ENCODE data around the gene FGF11. TPM values are rescaled to one million over a fixed set of nuclear protein-coding genes. Genes with fewer than 3 reads are reported as not detected.

The FGF11 gene
- total RNA-seq, 1 experiment from 2014 or later = 0.67 TPM

DNA sequence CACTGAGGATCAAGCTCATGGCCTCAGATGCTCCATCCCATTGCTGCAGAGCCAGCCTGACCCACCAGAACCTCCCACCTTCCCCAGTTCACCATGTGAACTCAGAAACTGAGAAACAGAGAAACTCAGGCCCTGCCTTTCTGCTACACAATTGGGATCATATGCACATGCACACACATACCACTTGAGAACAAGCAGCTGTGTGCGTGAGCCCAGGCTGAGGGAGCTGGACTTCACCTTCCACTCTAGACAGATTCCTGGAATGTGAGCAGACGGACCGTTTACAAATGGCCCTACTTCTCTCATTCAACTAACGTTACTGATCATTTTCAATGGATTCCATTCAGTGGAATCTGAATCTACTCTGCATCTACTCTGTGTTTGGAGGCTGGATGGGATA, 15.6 kb upstream of the FGF11 start:
- H3K4me1 ChIP-seq (ENCODE audit: low read length) = no peaks in the 10 kb centered on the region
- H3K9ac ChIP-seq (ENCODE audit: low read length) = no peak overlapping the region
- H3K27me3 ChIP-seq (ENCODE audit: low read length) = no peaks in the 10 kb centered on the region
- no peaks in the 10 kb centered on the region for H3K79me2 ChIP-seq (ENCODE audit: low read length)
- H3K4me2 ChIP-seq (ENCODE audit: low read depth, low read length, poor library complexity, severe bottlenecking) = no peak overlapping the region
- H3K9me3 ChIP-seq (ENCODE audit: low read length) = no peaks in the 10 kb centered on the region
- H3K36me3 ChIP-seq (ENCODE audit: insufficient read depth, low read length) = no peaks in the 10 kb centered on the region
- no peak for DNase-seq
- H3K9me2 ChIP-seq (replicated peaks; ENCODE audit: insufficient read depth, low read length) = no peaks in the 10 kb centered on the region
- H3K27ac ChIP-seq (ENCODE audit: low read length) = no peak overlapping the region
- H3K4me3 ChIP-seq (ENCODE audit: low read length) = no peak overlapping the region
- no peak overlapping the region for H2AFZ ChIP-seq (ENCODE audit: low read length)
- H4K20me1 ChIP-seq (ENCODE audit: insufficient read depth, low read depth, low read length) = no peaks in the 10 kb centered on the region

- Histone ChIP-seq H3K9me3 (ENCODE audit: low read length) (no peaks in the 10 kb centered on the region), H3K79me2 (ENCODE audit: low read length) (no peaks in the 10 kb centered on the region), H3K4me3 (ENCODE audit: low read length) (no peak within 1 kb of the TSS), H3K27ac (ENCODE audit: low read length) (no peak within 1 kb of the TSS), H3K36me3 (ENCODE audit: insufficient read depth, low read length) (no peaks in the 10 kb centered on the region), H3K4me1 (ENCODE audit: low read length) (no peaks in the 10 kb centered on the region), H3K9ac (ENCODE audit: low read length) (no peak within 1 kb of the TSS), H3K9me2 (replicated peaks; ENCODE audit: insufficient read depth, low read length) (no peaks in the 10 kb centered on the region), H3K27me3 (ENCODE audit: low read length) (no peaks in the 10 kb centered on the region), H4K20me1 (ENCODE audit: insufficient read depth, low read depth, low read length) (no peaks in the 10 kb centered on the region), H3K4me2 (ENCODE audit: low read depth, low read length, poor library complexity, severe bottlenecking) (no peak within 1 kb of the TSS), H2AFZ (ENCODE audit: low read length) (no peak within 1 kb of the TSS)
- no peak for DNase-seq
These were observed 14.0 kb upstream of the FGF11 start, which contains the start of gene SPEM2 for GRCh38 chr17:7425316-7425715. SPEM2 (plus strand) TSS chr17:7425616; CDS start chr17:7425689, 73 bp downstream.

- Histone ChIP-seq H3K9ac (ENCODE audit: low read length) (no peak overlapping the region), H3K9me2 (replicated peaks; ENCODE audit: insufficient read depth, low read length) (no peaks in the 10 kb centered on the region), H4K20me1 (ENCODE audit: insufficient read depth, low read depth, low read length) (no peaks in the 10 kb centered on the region), H3K4me1 (ENCODE audit: low read length) (no peaks in the 10 kb centered on the region), H3K27ac (ENCODE audit: low read length) (no peak overlapping the region), H3K4me2 (ENCODE audit: low read depth, low read length, poor library complexity, severe bottlenecking) (no peak overlapping the region), H3K36me3 (ENCODE audit: insufficient read depth, low read length) (no peaks in the 10 kb centered on the region), H3K79me2 (ENCODE audit: low read length) (no peaks in the 10 kb centered on the region), H2AFZ (ENCODE audit: low read length) (no peak overlapping the region), H3K27me3 (ENCODE audit: low read length) (no peaks in the 10 kb centered on the region), H3K9me3 (ENCODE audit: low read length) (no peaks in the 10 kb centered on the region), H3K4me3 (ENCODE audit: low read length) (no peak overlapping the region)
- no peak for DNase-seq
These were observed 13.6 kb upstream of the FGF11 start for GRCh38 chr17:7425756-7426155.

- no peaks in the 10 kb centered on the region for H3K36me3 ChIP-seq (ENCODE audit: insufficient read depth, low read length)
- no peak overlapping the region for H3K27ac ChIP-seq (ENCODE audit: low read length)
- H3K4me2 ChIP-seq (ENCODE audit: low read depth, low read length, poor library complexity, severe bottlenecking) = no peak overlapping the region
- H3K4me3 ChIP-seq (ENCODE audit: low read length) = no peak overlapping the region
- H3K27me3 ChIP-seq (ENCODE audit: low read length) = no peaks in the 10 kb centered on the region
- H4K20me1 ChIP-seq (ENCODE audit: insufficient read depth, low read depth, low read length) = no peaks in the 10 kb centered on the region
- no peaks in the 10 kb centered on the region for H3K9me2 ChIP-seq (replicated peaks; ENCODE audit: insufficient read depth, low read length)
- H3K79me2 ChIP-seq (ENCODE audit: low read length) = no peaks in the 10 kb centered on the region
- no peak overlapping the region for H3K9ac ChIP-seq (ENCODE audit: low read length)
- no peak overlapping the region for H2AFZ ChIP-seq (ENCODE audit: low read length)
- H3K9me3 ChIP-seq (ENCODE audit: low read length) = no peaks in the 10 kb centered on the region
- no peaks in the 10 kb centered on the region for H3K4me1 ChIP-seq (ENCODE audit: low read length)
- no peak for DNase-seq
These were observed 13.0 kb upstream of the FGF11 start for GRCh38 chr17:7426203-7426863.

DNA sequence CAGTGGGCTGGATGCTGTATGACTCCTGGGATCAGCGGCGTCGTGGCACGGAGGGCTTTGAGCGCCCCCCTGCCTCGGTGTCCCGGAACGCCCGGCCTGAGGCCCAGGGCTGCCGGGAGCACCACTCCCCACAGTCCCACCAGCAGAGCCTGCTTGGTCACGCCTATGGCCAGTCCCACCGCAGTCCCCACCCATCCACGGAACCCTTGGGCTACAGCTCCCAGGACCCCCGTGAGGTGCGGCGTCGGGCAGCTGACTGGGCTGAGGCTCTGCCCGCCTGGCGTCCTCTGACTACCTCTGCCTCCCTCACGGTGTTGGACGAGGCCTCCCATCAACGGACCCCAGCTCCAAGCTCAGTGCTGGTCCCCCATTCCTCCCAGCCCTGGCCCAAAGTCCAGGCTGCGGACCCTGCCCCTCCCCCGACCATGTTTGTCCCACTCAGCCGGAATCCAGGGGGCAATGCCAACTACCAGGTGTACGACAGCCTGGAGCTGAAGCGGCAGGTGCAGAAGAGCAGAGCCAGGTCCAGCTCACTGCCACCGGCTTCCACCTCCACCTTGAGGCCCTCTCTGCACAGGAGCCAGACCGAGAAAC, 12.3 kb upstream of the FGF11 start:
- H3K27ac ChIP-seq (ENCODE audit: low read length) = no peak overlapping the region
- H3K4me2 ChIP-seq (ENCODE audit: low read depth, low read length, poor library complexity, severe bottlenecking) = no peak overlapping the region
- H3K4me3 ChIP-seq (ENCODE audit: low read length) = no peak overlapping the region
- H3K36me3 ChIP-seq (ENCODE audit: insufficient read depth, low read length) = no peaks in the 10 kb centered on the region
- no peaks in the 10 kb centered on the region for H3K4me1 ChIP-seq (ENCODE audit: low read length)
- no peak overlapping the region for H2AFZ ChIP-seq (ENCODE audit: low read length)
- H3K27me3 ChIP-seq (ENCODE audit: low read length) = no peaks in the 10 kb centered on the region
- no peaks in the 10 kb centered on the region for H3K79me2 ChIP-seq (ENCODE audit: low read length)
- no peaks in the 10 kb centered on the region for H3K9me3 ChIP-seq (ENCODE audit: low read length)
- no peaks in the 10 kb centered on the region for H4K20me1 ChIP-seq (ENCODE audit: insufficient read depth, low read depth, low read length)
- no peak overlapping the region for H3K9ac ChIP-seq (ENCODE audit: low read length)
- no peak for DNase-seq
- H3K9me2 ChIP-seq (replicated peaks; ENCODE audit: insufficient read depth, low read length) = no peaks in the 10 kb centered on the region

- Histone ChIP-seq H3K27me3 (ENCODE audit: low read length) (no peaks in the 10 kb centered on the region), H3K27ac (ENCODE audit: low read length) (no peak overlapping the region), H3K9ac (ENCODE audit: low read length) (no peak overlapping the region), H3K36me3 (ENCODE audit: insufficient read depth, low read length) (no peaks in the 10 kb centered on the region), H3K9me3 (ENCODE audit: low read length) (no peaks in the 10 kb centered on the region), H3K4me1 (ENCODE audit: low read length) (no peaks in the 10 kb centered on the region), H3K4me2 (ENCODE audit: low read depth, low read length, poor library complexity, severe bottlenecking) (no peak overlapping the region), H4K20me1 (ENCODE audit: insufficient read depth, low read depth, low read length) (no peaks in the 10 kb centered on the region), H3K4me3 (ENCODE audit: low read length) (no peak overlapping the region), H2AFZ (ENCODE audit: low read length) (no peak overlapping the region), H3K79me2 (ENCODE audit: low read length) (no peaks in the 10 kb centered on the region), H3K9me2 (replicated peaks; ENCODE audit: insufficient read depth, low read length) (no peaks in the 10 kb centered on the region)
- no peak for DNase-seq
These were observed 11.8 kb upstream of the FGF11 start for GRCh38 chr17:7427549-7427948.

DNA sequence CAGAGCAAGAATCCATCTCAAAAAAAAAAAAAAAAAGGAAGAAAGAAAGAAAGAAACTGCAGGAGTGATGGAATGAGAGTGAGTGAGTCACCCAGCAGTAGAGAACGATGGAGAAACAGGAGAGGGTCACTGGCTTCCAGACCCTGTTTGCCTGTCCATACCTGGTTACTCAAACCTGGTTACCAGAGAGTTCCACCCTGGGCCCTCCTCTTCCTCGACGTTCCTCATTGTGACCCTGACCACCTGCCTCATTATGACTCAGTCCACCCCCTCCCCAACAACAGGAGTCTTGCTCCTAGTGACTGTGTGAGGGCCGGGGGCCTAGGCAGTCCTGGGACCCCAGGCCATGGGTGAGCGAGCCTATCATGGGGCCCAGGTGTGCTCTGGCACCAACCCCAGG, 10.8 kb upstream of the FGF11 start, which contains the start of gene SPEM3:
TSS of gene SPEM3 (plus strand) at position 301 of the 400 bp plus-strand sequence. CDS start at position 347, 46 bp downstream.
- H3K27ac ChIP-seq (ENCODE audit: low read length) = no peak within 1 kb of the TSS
- H2AFZ ChIP-seq (ENCODE audit: low read length) = no peak within 1 kb of the TSS
- no peak within 1 kb of the TSS for H3K4me3 ChIP-seq (ENCODE audit: low read length)
- H3K9me2 ChIP-seq (replicated peaks; ENCODE audit: insufficient read depth, low read length) = no peaks in the 10 kb centered on the region
- no peaks in the 10 kb centered on the region for H3K79me2 ChIP-seq (ENCODE audit: low read length)
- H4K20me1 ChIP-seq (ENCODE audit: insufficient read depth, low read depth, low read length) = no peaks in the 10 kb centered on the region
- H3K9me3 ChIP-seq (ENCODE audit: low read length) = no peaks in the 10 kb centered on the region
- no peaks in the 10 kb centered on the region for H3K27me3 ChIP-seq (ENCODE audit: low read length)
- no peak for DNase-seq
- no peaks in the 10 kb centered on the region for H3K4me1 ChIP-seq (ENCODE audit: low read length)
- no peaks in the 10 kb centered on the region for H3K36me3 ChIP-seq (ENCODE audit: insufficient read depth, low read length)
- no peak within 1 kb of the TSS for H3K4me2 ChIP-seq (ENCODE audit: low read depth, low read length, poor library complexity, severe bottlenecking)
- no peak within 1 kb of the TSS for H3K9ac ChIP-seq (ENCODE audit: low read length)

DNA sequence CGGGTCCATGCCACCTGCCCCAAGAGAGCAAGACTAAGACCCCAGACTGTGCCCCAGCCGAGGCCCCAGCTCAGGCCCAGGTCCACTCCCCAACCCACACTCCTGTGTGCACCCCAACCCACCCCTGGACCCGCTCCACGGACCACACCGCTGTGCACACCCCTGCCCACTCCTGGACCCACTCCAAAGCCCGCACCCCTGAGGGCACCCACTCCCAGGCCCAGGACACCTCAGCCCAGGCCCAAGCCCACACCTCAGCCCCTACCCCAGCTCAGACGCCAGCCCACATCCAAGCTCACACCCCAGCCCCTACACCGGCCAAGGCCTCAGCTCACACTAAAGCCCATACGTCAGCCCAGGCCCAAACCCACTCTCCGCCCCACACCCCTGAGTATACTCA, 9.6 kb upstream of the FGF11 start:
- Histone ChIP-seq H3K9ac (ENCODE audit: low read length) (no peak overlapping the region), H3K4me1 (ENCODE audit: low read length) (no peaks in the 10 kb centered on the region), H2AFZ (ENCODE audit: low read length) (no peak overlapping the region), H3K36me3 (ENCODE audit: insufficient read depth, low read length) (no peaks in the 10 kb centered on the region), H4K20me1 (ENCODE audit: insufficient read depth, low read depth, low read length) (no peaks in the 10 kb centered on the region), H3K79me2 (ENCODE audit: low read length) (no peaks in the 10 kb centered on the region), H3K27ac (ENCODE audit: low read length) (no peak overlapping the region), H3K27me3 (ENCODE audit: low read length) (no peaks in the 10 kb centered on the region), H3K9me3 (ENCODE audit: low read length) (no peaks in the 10 kb centered on the region), H3K4me2 (ENCODE audit: low read depth, low read length, poor library complexity, severe bottlenecking) (no peak overlapping the region), H3K9me2 (replicated peaks; ENCODE audit: insufficient read depth, low read length) (no peaks in the 10 kb centered on the region), H3K4me3 (ENCODE audit: low read length) (no peak overlapping the region)
- no peak for DNase-seq

All from Karpas-422 (cell line).